ENCODE measurements around the gene DIS3L2. TPM values are rescaled to one million over a fixed set of nuclear protein-coding genes. Genes with fewer than 3 reads are reported as not detected.
"Not testable (repeated sequence)": the region's sequence is repeated elsewhere in the genome, so short reads cannot be mapped to it uniquely, and the experiment has no call there.

The DIS3L2 gene
- total RNA-seq, 1 donor from 2014 or later: 53.6 TPM

- peaks cover 4% of the 10 kb centered on the region for H3K4me1 Mint-ChIP-seq (ENCODE audit: unreplicated experiment)
- no peaks in the 10 kb centered on the region for H3K9me3 Mint-ChIP-seq
- DNase-seq (ENCODE audit: extremely low spot score, unreplicated experiment): no peak
- no peak overlapping the region for H3K4me3 Mint-ChIP-seq
- no peaks in the 10 kb centered on the region for H3K36me3 Mint-ChIP-seq
- no peak for TF ChIP-seq CTCF (conservative IDR thresholded peaks at IDR 0.05)
- H3K27ac Mint-ChIP-seq: no peak overlapping the region
- H3K27me3 Mint-ChIP-seq: peaks cover 8% of the 10 kb centered on the region
Observed at GRCh38 chr2:232377319-232377718, 415.8 kb downstream of the DIS3L2 start.

GRCh38 chr2:232377841-232378734, 416.6 kb downstream of the DIS3L2 start:
- no peak overlapping the region for H3K27ac Mint-ChIP-seq
- H3K9me3 Mint-ChIP-seq: no peaks in the 10 kb centered on the region
- H3K36me3 Mint-ChIP-seq: no peaks in the 10 kb centered on the region
- peaks cover 16% of the 10 kb centered on the region for H3K27me3 Mint-ChIP-seq
- no peak overlapping the region for H3K4me3 Mint-ChIP-seq
- H3K4me1 Mint-ChIP-seq (ENCODE audit: unreplicated experiment): peaks cover 4% of the 10 kb centered on the region
- TF ChIP-seq CTCF (conservative IDR thresholded peaks at IDR 0.05): no peak
- DNase-seq (ENCODE audit: extremely low spot score, unreplicated experiment): no peak

- H3K27me3 Mint-ChIP-seq: peaks cover 22% of the 10 kb centered on the region
- not testable (repeated sequence) for H3K9me3 Mint-ChIP-seq; H3K4me3 Mint-ChIP-seq; H3K36me3 Mint-ChIP-seq; DNase-seq (ENCODE audit: extremely low spot score, unreplicated experiment); H3K4me1 Mint-ChIP-seq (ENCODE audit: unreplicated experiment); H3K27ac Mint-ChIP-seq
Observed at GRCh38 chr2:232378735-232379151, 417.2 kb downstream of the DIS3L2 start, which contains the start of gene ALPP. TSS of gene ALPP (plus strand) at chr2:232378751. CDS start at chr2:232378803, 52 bp downstream.

- DNase-seq (ENCODE audit: extremely low spot score, unreplicated experiment); H3K9me3 Mint-ChIP-seq; H3K27ac Mint-ChIP-seq; H3K4me1 Mint-ChIP-seq (ENCODE audit: unreplicated experiment); H3K36me3 Mint-ChIP-seq; H3K4me3 Mint-ChIP-seq: not testable (repeated sequence)
- H3K27me3 Mint-ChIP-seq: peaks cover 27% of the 10 kb centered on the region
Observed at GRCh38 chr2:232379610-232380590, 418.4 kb downstream of the DIS3L2 start.

- H3K4me3 Mint-ChIP-seq; H3K36me3 Mint-ChIP-seq; H3K27ac Mint-ChIP-seq; H3K4me1 Mint-ChIP-seq (ENCODE audit: unreplicated experiment); H3K9me3 Mint-ChIP-seq; DNase-seq (ENCODE audit: extremely low spot score, unreplicated experiment): not testable (repeated sequence)
- peaks cover 43% of the 10 kb centered on the region for H3K27me3 Mint-ChIP-seq
Observed at GRCh38 chr2:232381204-232382031, 419.9 kb downstream of the DIS3L2 start.

- DNase-seq (ENCODE audit: extremely low spot score, unreplicated experiment): no peak
- Mint-ChIP-seq H3K9me3 (no peaks in the 10 kb centered on the region), H3K4me3 (no peak overlapping the region), H3K27ac (no peak overlapping the region), H3K4me1 (ENCODE audit: unreplicated experiment) (peaks cover 9% of the 10 kb centered on the region), H3K27me3 (peaks cover 51% of the 10 kb centered on the region), H3K36me3 (no peaks in the 10 kb centered on the region)
- no peak for TF ChIP-seq CTCF (conservative IDR thresholded peaks at IDR 0.05)
Observed at GRCh38 chr2:232382331-232383225, 421.1 kb downstream of the DIS3L2 start.

All from type B pancreatic cell (in vitro differentiated cells).